Measurements from ENCODE around the gene COTL1. TPM values are rescaled to one million over a fixed set of nuclear protein-coding genes. Genes with fewer than 3 reads are reported as not detected.

Gene COTL1
- total RNA-seq, 1 donor from 2014 or later = 893 TPM

Other genes with a start within 250 kb of the COTL1 start
- gene ATP2C2, start 249.5 kb downstream of the COTL1 start, total RNA-seq = 0.16 TPM in 1 of 2 replicates, not detected in the other
- 23.6 and 28.2 TPM in 2 replicates for gene MEAK7, start 113.4 kb downstream of the COTL1 start, total RNA-seq
- gene KLHL36, start 30.4 kb upstream of the COTL1 start, total RNA-seq = 37.2 and 37.9 TPM in 2 replicates
- gene USP10, start 81.9 kb upstream of the COTL1 start, total RNA-seq = 106 and 124 TPM in 2 replicates
- gene CRISPLD2, start 201.9 kb upstream of the COTL1 start, total RNA-seq = 0.50 and 0.57 TPM in 2 replicates